Common myeloid progenitor, CD34-positive (primary cell): ENCODE results near the gene AMPD2.
A peak's percentile ranks its signal among the peaks of the same experiment; 100 is the strongest.

Source experiments
- CTCF ChIA-PET: fragments of 350-600 bp; sonication (Branson Sonifier 250); formaldehyde crosslinking; loops from one replicate; lab custom pipeline; 2021; ENCODE audit warnings: antibody characterized with exemption; lab: Charles Lee
- POLR2A ChIA-PET: fragments of 350-600 bp; sonication (Branson Sonifier 250); formaldehyde crosslinking; loops from one replicate; lab custom pipeline; 2021; ENCODE audit warnings: antibody characterized with exemption; lab: Charles Lee
- DNase-seq, 3 donors: peaks; one replicate each; pipeline versions ENCODE4 v3.0.0 to v3.0.0-alpha.2; 2013
- H3K27ac ChIP-seq, 2 experiments: 1 replicate in 1 of 2; 2 replicates in 1 of 2; pipeline ENCODE4 v1.7.0; 2013; ENCODE audit warnings: inconsistent platforms in 2 of 2, low read length in 2 of 2, mild to moderate bottlenecking in 2 of 2, low read depth in 1 of 2, moderate library complexity in 1 of 2; ENCODE audit not compliant: severe bottlenecking in 2 of 2, insufficient read depth in 1 of 2, poor library complexity in 1 of 2
- H3K27me3 ChIP-seq, 5 experiments: replicated peaks in 2 of 5; 1 replicate in 3 of 5; 2 replicates in 2 of 5; pipeline versions ENCODE4 v1.6.1 to v1.7.0; 2013; ENCODE audit warnings: low read length in 4 of 5, mild to moderate bottlenecking in 2 of 5, moderate library complexity in 2 of 5, inconsistent platforms in 1 of 5; ENCODE audit not compliant: insufficient read depth in 5 of 5, control insufficient read depth in 4 of 5
- H3K36me3 ChIP-seq, 4 experiments: 1 replicate in 2 of 4; 2 replicates in 2 of 4; pipeline versions ENCODE4 v1.6.1 to v1.7.0; 2013; ENCODE audit warnings: low read length in 3 of 4, control low read depth in 1 of 4, mild to moderate bottlenecking in 1 of 4; ENCODE audit not compliant: control insufficient read depth in 4 of 4, insufficient read depth in 4 of 4
- H3K4me1 ChIP-seq, 4 experiments: 1 replicate in 3 of 4; 2 replicates in 1 of 4; pipeline versions ENCODE4 v1.6.1 to v1.7.1; 2013; ENCODE audit warnings: low read length in 3 of 4, mild to moderate bottlenecking in 3 of 4, control low read depth in 1 of 4, inconsistent platforms in 1 of 4, moderate library complexity in 1 of 4; ENCODE audit not compliant: control insufficient read depth in 4 of 4, insufficient read depth in 4 of 4; ENCODE audit errors: control extremely low read depth in 1 of 4
- H3K4me3 ChIP-seq, 7 experiments: 1 replicate in 4 of 7; 2 replicates in 3 of 7; pipeline versions ENCODE4 v1.5.1 to v1.7.0; 2013; ENCODE audit warnings: mild to moderate bottlenecking in 7 of 7, low read length in 6 of 7, moderate library complexity in 6 of 7, inconsistent platforms in 2 of 7, low read depth in 2 of 7, control low read depth in 1 of 7; ENCODE audit not compliant: insufficient read depth in 4 of 7, control insufficient read depth in 1 of 7; ENCODE audit errors: extremely low read depth in 1 of 7
- H3K9me3 ChIP-seq, 5 experiments: 1 replicate in 4 of 5; 2 replicates in 1 of 5; pipeline versions ENCODE4 v1.6.1 to v1.7.1; 2013; ENCODE audit warnings: low read length in 4 of 5, mild to moderate bottlenecking in 2 of 5, inconsistent platforms in 1 of 5, low read depth in 1 of 5, moderate library complexity in 1 of 5; ENCODE audit not compliant: control insufficient read depth in 4 of 5, insufficient read depth in 2 of 5; ENCODE audit errors: control extremely low read depth in 1 of 5
- WGBS: methylation state at CpG from one replicate; pipeline ENCODE4 v1.1.5; 2013; ENCODE audit not compliant: insufficient coverage; 5-methylcytosine and 5-hydroxymethylcytosine counted together

The AMPD2 gene

GRCh38 chr1:109613361-109614147 lies 6.1 kb upstream of the AMPD2 start:
- H3K4me3 ChIP-seq: no peak overlapping the region
- peaks cover 14 to 40% (median 30%) of the 10 kb centered on the region in 4 experiments for H3K4me1 ChIP-seq
- H3K27ac ChIP-seq: no peak overlapping the region
- no peak for DNase-seq
- ChIA-PET POLR2A (no interaction called here), CTCF (interaction anchor here (0.7 to 9.5 kb wide), 8 partner anchors 8 to 64 kb away, joined by 3 to 90 read pairs (median 12); no protein-coding TSS in a partner anchor)
- no peaks in the 10 kb centered on the region for H3K27me3 ChIP-seq
- WGBS: 91% methylated on average over 6 of the region's 7 CpGs
- H3K9me3 ChIP-seq: no peaks in the 10 kb centered on the region
- H3K36me3 ChIP-seq: no peaks in the 10 kb centered on the region

GRCh38 chr1:109615879-109616278 lies 3.8 kb upstream of the AMPD2 start:
- Histone ChIP-seq H3K4me3 (peak overlapping the region in 2 of 7 experiments; percentile 32 to 42), H3K36me3 (no peaks in the 10 kb centered on the region), H3K9me3 (no peaks in the 10 kb centered on the region), H3K27me3 (no peaks in the 10 kb centered on the region), H3K4me1 (peaks cover 33 to 50% (median 43%) of the 10 kb centered on the region in 4 experiments), H3K27ac (peak overlapping the region; percentile 62 to 66)
- ChIA-PET POLR2A (interaction anchor here (1.0 to 1.2 kb wide), 3 partner anchors 11 to 67 kb away, joined by 3 to 4 read pairs (median 4); partner anchors contain the start of gene GNAI3), CTCF (interaction anchor here (0.9 to 9.5 kb wide), 7 partner anchors 11 to 25 kb away, joined by 3 to 90 read pairs (median 12); no protein-coding TSS in a partner anchor)
- 0% methylated on average over 2 of the region's 3 CpGs for WGBS
- peak; percentile 79 to 92 (median 92) for DNase-seq

- Histone ChIP-seq H3K4me1 (peaks cover 35 to 53% (median 44%) of the 10 kb centered on the region in 4 experiments), H3K27ac (peak overlapping the region; percentile 62 to 66)
- WGBS: 67% methylated on average over 3 of the region's 3 CpGs
These were observed 3.2 kb upstream of the AMPD2 start for GRCh38 chr1:109616391-109616790.

GRCh38 chr1:109617291-109617801 lies 2.3 kb upstream of the AMPD2 start:
- Histone ChIP-seq H3K36me3 (no peaks in the 10 kb centered on the region), H3K9me3 (no peaks in the 10 kb centered on the region), H3K27ac (peak overlapping the region in 1 of 2 experiments; percentile 66), H3K4me3 (no peak overlapping the region), H3K4me1 (peaks cover 42 to 63% (median 52%) of the 10 kb centered on the region in 4 experiments), H3K27me3 (no peaks in the 10 kb centered on the region)
- 86% methylated on average over 2 of the region's 3 CpGs for WGBS
- ChIA-PET CTCF (interaction anchor here (0.8 to 9.5 kb wide), 8 partner anchors 9 to 71 kb away, joined by 3 to 90 read pairs (median 6); no protein-coding TSS in a partner anchor), POLR2A (no interaction called here)
- peak in 1 of 3 donors; percentile 45 for DNase-seq

More at GRCh38 chr1:109616391-109616790, 3.2 kb upstream of the AMPD2 start:
- CTCF ChIA-PET: interaction anchor here (0.9 to 9.5 kb wide), 9 partner anchors 10 to 70 kb away, joined by 3 to 90 read pairs (median 6); no protein-coding TSS in a partner anchor
- no peak for DNase-seq
- Histone ChIP-seq H3K4me3 (peak overlapping the region in 2 of 7 experiments; percentile 19 to 32), H3K27me3 (no peaks in the 10 kb centered on the region), H3K36me3 (no peaks in the 10 kb centered on the region), H3K9me3 (no peaks in the 10 kb centered on the region)
- POLR2A ChIA-PET: interaction anchor here (1.0 to 1.2 kb wide), 3 partner anchors 11 to 68 kb away, joined by 3 to 4 read pairs (median 4); partner anchors contain the start of gene GNAI3

DNA sequence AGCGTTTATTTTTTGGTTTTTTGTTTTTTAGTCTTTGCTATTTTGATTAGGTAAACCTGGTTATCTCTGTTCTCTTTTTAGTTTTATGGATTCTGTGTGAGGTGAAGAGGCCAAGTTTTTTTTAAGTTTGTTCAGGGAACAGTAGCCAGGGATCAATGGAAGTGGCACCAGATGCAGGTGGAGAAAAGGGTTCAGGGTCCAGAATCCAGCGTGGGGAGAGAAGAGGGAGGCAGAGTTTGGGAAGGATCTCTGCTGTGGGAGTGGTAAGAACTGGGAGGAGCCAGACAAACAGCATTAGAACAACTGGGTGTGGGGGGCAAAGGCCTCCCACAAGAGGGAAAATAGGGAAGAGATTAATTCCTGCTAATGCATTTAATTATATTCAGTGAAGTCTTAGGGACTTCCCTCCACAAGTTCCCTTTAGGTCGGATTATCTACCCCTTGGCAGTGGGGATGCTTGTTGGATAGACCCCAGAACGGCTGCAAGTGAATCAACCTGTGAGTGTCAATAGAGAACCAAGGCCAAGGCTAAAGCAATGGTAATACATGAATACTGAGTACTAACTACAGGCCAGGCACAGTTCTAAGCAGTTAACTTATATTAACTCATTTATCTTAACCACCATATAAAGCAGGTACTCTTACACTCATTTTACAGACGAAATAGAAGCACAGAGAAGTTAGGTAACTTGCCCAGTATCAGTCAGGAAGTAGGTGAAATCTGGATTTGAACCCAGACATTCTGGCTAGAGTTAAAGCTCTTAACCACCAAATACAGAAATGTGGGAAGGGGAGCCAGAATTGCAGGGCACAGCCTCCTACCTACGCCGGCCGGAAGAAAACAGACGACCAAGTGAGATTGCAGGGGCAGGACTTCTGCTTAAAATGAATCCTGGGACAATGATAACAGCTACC lies 719 bp upstream of the AMPD2 start:
- Histone ChIP-seq H3K27me3 (no peaks in the 10 kb centered on the region), H3K27ac (peak overlapping the region; percentile 97 to 99), H3K4me1 (peaks cover 51 to 79% (median 68%) of the 10 kb centered on the region in 4 experiments), H3K9me3 (no peaks in the 10 kb centered on the region), H3K4me3 (peak overlapping the region; percentile 76 to 97 (median 93)), H3K36me3 (no peaks in the 10 kb centered on the region)
- WGBS: 22% methylated on average over 8 of the region's 9 CpGs
- ChIA-PET CTCF (interaction anchor here (0.8 to 25.8 kb wide), 10 partner anchors 10 to 126 kb away, joined by 3 to 430 read pairs (median 5); partner anchors contain the start of genes GNAI3 and GPR61), POLR2A (interaction anchor here (0.6 to 2.0 kb wide), 3 partner anchors 10 to 70 kb away, joined by 4 to 14 read pairs (median 5); partner anchors contain the start of gene GNAI3)
- no peak for DNase-seq

GRCh38 chr1:109620401-109620791 lies 759 bp downstream of the AMPD2 start:
- peak overlapping the region; percentile 97 to 99 for H3K27ac ChIP-seq
- no peaks in the 10 kb centered on the region for H3K27me3 ChIP-seq
- H3K4me1 ChIP-seq: peaks cover 51 to 89% (median 78%) of the 10 kb centered on the region in 4 experiments
- H3K36me3 ChIP-seq: peaks cover 0 to 5% (median 4%) of the 10 kb centered on the region in 4 experiments
- no peak for DNase-seq
- H3K9me3 ChIP-seq: no peaks in the 10 kb centered on the region
- H3K4me3 ChIP-seq: peak overlapping the region; percentile 76 to 97 (median 93)
- ChIA-PET CTCF (interaction anchor here (0.6 to 25.8 kb wide), 12 partner anchors 8 to 154 kb away, joined by 3 to 430 read pairs (median 4); partner anchors contain the start of genes GNAI3 and GPR61), POLR2A (interaction anchor here (0.7 to 2.0 kb wide), 3 partner anchors 8 to 74 kb away, joined by 4 to 14 read pairs (median 5); partner anchors contain the start of gene GNAI3)
- WGBS: 0% methylated on average over 5 of the region's 9 CpGs
